ENCODE measurements around the gene STK35. TPM values are rescaled to one million over a fixed set of nuclear protein-coding genes. Genes with fewer than 3 reads are reported as not detected.

Gene STK35
- total and polyA plus RNA-seq, 2 of the 8 experiments (the other 6 are each of a cell fraction or from before 2014, with no cell fraction given): 24.9 to 45.0 TPM

GRCh38 chr20:2150660-2151059 lies 49.0 kb downstream of the STK35 start:
- Histone ChIP-seq H3K18ac (ENCODE audit: extremely low read depth, low read length) (no peak overlapping the region), H3K23ac (ENCODE audit: insufficient read length) (no peak overlapping the region), H3K79me1 (ENCODE audit: low read depth, low read length) (no peaks in the 10 kb centered on the region), H2AFZ (ENCODE audit: low read length) (no peak overlapping the region), H4K5ac (ENCODE audit: insufficient read length, low read depth, low read length) (no peak overlapping the region), H2BK15ac (ENCODE audit: low read length) (no peak overlapping the region), H3K27ac (ENCODE audit: low read depth, low read length) (no peak overlapping the region), H3K4me2 (ENCODE audit: insufficient read depth in 1 of 2, low read depth in 2 of 2, low read length in 2 of 2) (no peak overlapping the region), H3K14ac (ENCODE audit: insufficient read length) (no peak overlapping the region), H2BK120ac (replicated peaks; ENCODE audit: low read depth, low read length) (no peak overlapping the region), H3K79me2 (ENCODE audit: control insufficient read depth in 1 of 2, insufficient read depth in 2 of 2, low read length in 2 of 2) (no peaks in the 10 kb centered on the region), H3K27me3 (replicated peaks in 1 of 4; ENCODE audit: control insufficient read depth in 3 of 4, extremely low read depth in 1 of 4, insufficient read depth in 3 of 4, low read length in 3 of 4) (no peaks in the 10 kb centered on the region), H3K9ac (replicated peaks in 1 of 4; ENCODE audit: extremely low read depth in 1 of 4, low read depth in 3 of 4, low read length in 3 of 4) (no peak overlapping the region), H2AK5ac (ENCODE audit: low read depth, low read length) (no peak overlapping the region), H2BK20ac (ENCODE audit: low read length) (no peak overlapping the region), H2BK12ac (ENCODE audit: low read depth, low read length) (no peak overlapping the region), H3K23me2 (ENCODE audit: low read depth, low read length) (no peaks in the 10 kb centered on the region), H3K4me1 (replicated peaks in 1 of 4; ENCODE audit: control insufficient read depth in 3 of 4, insufficient read depth in 4 of 4, low read length in 3 of 4) (peaks cover 2 to 6% (median 4%) of the 10 kb centered on the region in 4 experiments; a peak in 5 of 7 replicates), H4K91ac (replicated peaks; ENCODE audit: insufficient read length, low read length) (no peak overlapping the region), H3K4ac (replicated peaks; ENCODE audit: insufficient read length, low read depth, low read length) (no peak overlapping the region), H3K36me3 (ENCODE audit: control insufficient read depth in 2 of 4, insufficient read depth in 4 of 4, low read length in 3 of 4) (0 out of 8 replicates have a peak, but pooled peaks cover 0 to 5% (median 0%) of the 10 kb centered on the region in 4 experiments), H3K9me3 (ENCODE audit: insufficient read depth in 2 of 2, low read depth in 1 of 2, low read length in 1 of 2) (no peaks in the 10 kb centered on the region), H3K56ac (replicated peaks; ENCODE audit: insufficient read length, low read depth, low read length) (no peak overlapping the region), H3K4me3 (ENCODE audit: extremely low read depth in 1 of 4, insufficient read depth in 2 of 4, low read depth in 3 of 4, low read length in 4 of 4) (no peak overlapping the region), H4K8ac (ENCODE audit: extremely low read depth, insufficient read depth, low read length) (0 out of 2 replicates have a peak overlapping the region, but pooled peaks have one; percentile 18), H2BK5ac (ENCODE audit: low read depth, low read length) (no peak overlapping the region), H4K20me1 (replicated peaks in 1 of 2; ENCODE audit: control insufficient read depth in 1 of 2, insufficient read depth in 2 of 2, low read length in 2 of 2) (peaks cover 3 to 5% of the 10 kb centered on the region in 2 experiments)
- TF ChIP-seq TEAD4 (IDR thresholded peaks at IDR 0.05; ENCODE audit: low read depth, low read length) (no peak), RNF2 (IDR thresholded peaks at IDR 0.05; ENCODE audit: borderline replicate concordance, low read depth, low read length, missing control alignments, poor library complexity, severe bottlenecking) (no peak), MAX (IDR thresholded peaks at IDR 0.05) (no peak)
- 83% methylated on average over 6 of the region's 6 CpGs; no CpG with 5 or more reads in 1 of the 2 experiments for WGBS, 2 experiments (ENCODE audit: extremely low coverage in 1 of 2, insufficient coverage in 1 of 2, insufficient read length in 1 of 2, insufficient replicate concordance in 2 of 2, low coverage in 1 of 2, low lambda C conversion rate in 2 of 2, missing lambda C conversion rate in 1 of 2)
- FAIRE-seq (no peak), DNase-seq (ENCODE audit: low read depth in 1 of 2, low spot score in 2 of 2) (no peak)
- CTCF ChIA-PET (ENCODE audit: partially characterized antibody): interaction anchor here (1.1 to 2.1 kb wide), 3 partner anchors 22 to 145 kb away, joined by 3 to 4 read pairs (median 3); no protein-coding TSS in a partner anchor
- POLR2A ChIA-PET (ENCODE audit: partially characterized antibody): interaction anchor here (0.9 to 1.4 kb wide), 2 partner anchors 11 to 16 kb away, joined by 3 read pairs; no protein-coding TSS in a partner anchor
